Right lobe of liver (tissue), 6 donors: Measurements from ENCODE around the gene IGSF11. TPM values are rescaled to one million over a fixed set of nuclear protein-coding genes. Genes with fewer than 3 reads are reported as not detected.
"Not testable (repeated sequence)": the region's sequence is repeated elsewhere in the genome, so short reads cannot be mapped to it uniquely, and the experiment has no call there.

ENCODE experiments used
- ATAC-seq, 4 donors: fragments of 200-7000 bp; cut with Tn5 transposase; one replicate each; pipeline ENCODE4 v1.9.1; 2020; ENCODE audit warnings: mild to moderate bottlenecking in 4 of 4, moderate library complexity in 4 of 4
- DNase-seq, 3 donors: peaks; one replicate each; pipeline ENCODE4 v3.0.0-alpha.2; 2020
- H3K27ac ChIP-seq, 3 donors: fragments of 200-600 bp; one replicate each; pipeline ENCODE4 v1.8.0; 2022
- H3K27me3 ChIP-seq, 2 donors: fragments of 200-600 bp; one replicate each; pipeline ENCODE4 v1.8.0; 2022
- H3K36me3 ChIP-seq, 4 donors: fragments of 200-600 bp; sonication (generic) in 1 of 4; one replicate each; pipeline versions ENCODE4 v1.5.1 to v1.8.0; 2017 to 2022; ENCODE audit warnings: control low read depth in 1 of 4
- H3K4me1 ChIP-seq, 4 donors: fragments of 200-600 bp; sonication (generic) in 1 of 4; one replicate each; pipeline versions ENCODE4 v1.5.1 to v1.8.0; 2017 to 2022; ENCODE audit warnings: control low read depth in 1 of 4
- H3K4me3 ChIP-seq, 3 donors: fragments of 200-600 bp; one replicate each; pipeline ENCODE4 v1.8.0; 2022
- H3K9me3 ChIP-seq, 4 donors: fragments of 200-600 bp; sonication (generic) in 1 of 4; one replicate each; pipeline versions ENCODE4 v1.5.1 to v1.8.0; 2017 to 2022; ENCODE audit warnings: control low read depth in 1 of 4
- CTCF ChIP-seq, 4 donors: fragments of 200-600 bp in 3 of 4; fragments of 450-650 bp in 1 of 4; IDR thresholded peaks; one replicate each; pipeline versions ENCODE4 v1.5.1 to v1.8.0; 2016 to 2022; ENCODE audit warnings: antibody characterized with exemption in 4 of 4, mild to moderate bottlenecking in 2 of 4
- POLR2A ChIP-seq: fragments of 450-650 bp; IDR thresholded peaks from one replicate; pipeline ENCODE4 v1.6.1; 2017; ENCODE audit warnings: antibody characterized with exemption, mild to moderate bottlenecking
- WGBS: methylation state at CpG from one replicate; pipeline ENCODE4 v1.1.6; 2018; ENCODE audit warnings: low coverage, low lambda C conversion rate; ENCODE audit not compliant: insufficient coverage; ENCODE audit errors: missing lambda C conversion rate; 5-methylcytosine and 5-hydroxymethylcytosine counted together
- intact Hi-C, 2 donors: fragments of 100-400 bp; cut with DNase I; formaldehyde crosslinking; loops; one replicate each; pipeline versions ENCODE4 v1.11.2 to v1.14.1; 2022
- long read RNA-seq: library from polyadenylated mRNA; unstranded; transcript quantifications from one replicate; pipeline ENCODE4 v2.0.0, GENCODE V29; 2019
- total RNA-seq, 6 experiments: library from RNA; depleted of rRNA in 2 of 6; stranded (reverse); fragments of >200 nt in 2 of 6; fragmentation: NEBNext Ultra II Directional in 3 of 6; extraction: Animal tissue kit (Norgen Biotek cat#: 25700) in 3 of 6; gene quantifications; one replicate each; pipeline versions ENCODE4 v1.1.0 to v1.2.4, GENCODE V29; 2016 to 2023
- donor health status: DM: no; HTN: yes; CAD: no.
- donor health status: DM: no; HTN: no; CAD: no.
- donor health status: DM: no; HTN: no; CAD: no.
- donor health status: DM: no; HTN: yes; CAD: no.
- donor health status: DM: no; HTN: yes; CAD: no.

Gene IGSF11
- total RNA-seq, result not detected
- long read RNA-seq, result 0 reads

GRCh38 chr3:119034256-119035013, at the start of gene IGSF11:
IGSF11 (minus strand) TSS chr3:119034846; CDS start chr3:119034582, 264 bp downstream.
- Histone ChIP-seq H3K4me1 (no peaks in the 10 kb centered on the region), H3K27ac (no peak within 1 kb of the TSS), H3K36me3 (no peaks in the 10 kb centered on the region), H3K9me3 (no peaks in the 10 kb centered on the region), H3K4me3 (peak within 1 kb of the TSS; percentile 49 to 54 (median 53)), H3K27me3 (peaks cover 0 to 14% of the 10 kb centered on the region in 2 donors)
- DNase-seq (peak; percentile 54 to 69 (median 60)), ATAC-seq (peak; percentile 90 to 96 (median 92))
- WGBS, result 3% methylated on average over 7 of the region's 80 CpGs
- TF ChIP-seq POLR2A (no peak), CTCF (IDR thresholded peaks at IDR 0.05) (peak; percentile 30 to 58 (median 50))
- intact Hi-C loops, result no loop called here

- no peak for ATAC-seq
- H3K27ac ChIP-seq, result no peak overlapping the region
- intact Hi-C loops, result no loop called here
- H3K36me3 ChIP-seq, result no peaks in the 10 kb centered on the region
- H3K27me3 ChIP-seq, result no peaks in the 10 kb centered on the region
- H3K9me3 ChIP-seq, result no peaks in the 10 kb centered on the region
- H3K4me3 ChIP-seq, result no peak overlapping the region
- H3K4me1 ChIP-seq, result no peaks in the 10 kb centered on the region
- no peak for DNase-seq
- no peak for TF ChIP-seq CTCF (IDR thresholded peaks at IDR 0.05)
- no peak for TF ChIP-seq POLR2A
- 71% methylated on average over 1 of the region's 1 CpG for WGBS
These were observed 45.7 kb upstream of the IGSF11 start for GRCh38 chr3:119080364-119080763.

GRCh38 chr3:119073258-119074001, 38.8 kb upstream of the IGSF11 start:
- Histone ChIP-seq H3K27ac (no peak overlapping the region), H3K4me1 (no peaks in the 10 kb centered on the region), H3K36me3 (no peaks in the 10 kb centered on the region), H3K9me3 (peaks cover 0 to 2% (median 0%) of the 10 kb centered on the region in 4 donors), H3K4me3 (no peak overlapping the region), H3K27me3 (no peaks in the 10 kb centered on the region)
- intact Hi-C loops, result no loop called here
- no peak for DNase-seq
- no peak for TF ChIP-seq CTCF (IDR thresholded peaks at IDR 0.05)
- WGBS, result 67% methylated on average over 3 of the region's 36 CpGs
- no peak for ATAC-seq

GRCh38 chr3:119072451-119072850, 37.8 kb upstream of the IGSF11 start:
- H3K27me3 ChIP-seq, H3K9me3 ChIP-seq, H3K36me3 ChIP-seq, H3K4me3 ChIP-seq, H3K27ac ChIP-seq, intact Hi-C loops, H3K4me1 ChIP-seq, DNase-seq, ATAC-seq: not testable (repeated sequence)
- 91% methylated on average over 14 of the region's 15 CpGs for WGBS

- H3K36me3 ChIP-seq, result no peaks in the 10 kb centered on the region
- TF ChIP-seq POLR2A (no peak), CTCF (IDR thresholded peaks at IDR 0.05) (no peak)
- DNase-seq, result no peak
- intact Hi-C loops, result no loop called here
- ATAC-seq, result no peak
- no peak overlapping the region for H3K4me3 ChIP-seq
- no peaks in the 10 kb centered on the region for H3K4me1 ChIP-seq
- WGBS, result 39% methylated on average over 3 of the region's 3 CpGs
- no peak overlapping the region for H3K27ac ChIP-seq
- H3K9me3 ChIP-seq, result peaks cover 0 to 2% (median 0%) of the 10 kb centered on the region in 4 donors
- H3K27me3 ChIP-seq, result no peaks in the 10 kb centered on the region
These were observed 35.1 kb upstream of the IGSF11 start for GRCh38 chr3:119069725-119070124.
